Mononuclear cell (primary cell): Measurements from ENCODE around the gene LZTR1. TPM values are rescaled to one million over a fixed set of nuclear protein-coding genes. Genes with fewer than 3 reads are reported as not detected.
"Not testable (repeated sequence)": the region's sequence is repeated elsewhere in the genome, so short reads cannot be mapped to it uniquely, and the experiment has no call there.

Experiments used
- H3K27me3 ChIP-seq: 2 replicates; pipeline ENCODE4 v1.6.0; 2011; ENCODE audit warnings: low read length, control low read depth; ENCODE audit not compliant: insufficient read depth
- H3K4me1 ChIP-seq: 2 replicates; pipeline ENCODE4 v1.5.1; 2011; ENCODE audit warnings: mild to moderate bottlenecking, low read length, control low read depth; ENCODE audit not compliant: insufficient read depth
- H3K4me3 ChIP-seq: 2 replicates; pipeline ENCODE4 v1.5.1; 2011; ENCODE audit warnings: mild to moderate bottlenecking, low read length, moderate library complexity
- H3K9me3 ChIP-seq: 2 replicates; pipeline ENCODE4 v1.5.1; 2011; ENCODE audit warnings: low read depth, mild to moderate bottlenecking, control low read depth, low read length
- total RNA-seq: library from RNA; depleted of rRNA; stranded (reverse); fragments of >200 nt; gene quantifications from one replicate; pipeline ENCODE4 v1.2.3, GENCODE V29; 2012

The LZTR1 gene
- total RNA-seq, 1 donor: 24.8 TPM

- Histone ChIP-seq H3K4me3 (peak within 1 kb of the TSS; percentile 88), H3K27me3 (no peaks in the 10 kb centered on the region), H3K9me3 (no peaks in the 10 kb centered on the region), H3K4me1 (peaks cover 38% of the 10 kb centered on the region)
Measured at GRCh38 chr22:21001601-21002325, 19.7 kb downstream of the LZTR1 start, which contains the start of gene THAP7. TSS of gene THAP7 (minus strand) at chr22:21002118. CDS start at chr22:21001911, 207 bp downstream.

DNA sequence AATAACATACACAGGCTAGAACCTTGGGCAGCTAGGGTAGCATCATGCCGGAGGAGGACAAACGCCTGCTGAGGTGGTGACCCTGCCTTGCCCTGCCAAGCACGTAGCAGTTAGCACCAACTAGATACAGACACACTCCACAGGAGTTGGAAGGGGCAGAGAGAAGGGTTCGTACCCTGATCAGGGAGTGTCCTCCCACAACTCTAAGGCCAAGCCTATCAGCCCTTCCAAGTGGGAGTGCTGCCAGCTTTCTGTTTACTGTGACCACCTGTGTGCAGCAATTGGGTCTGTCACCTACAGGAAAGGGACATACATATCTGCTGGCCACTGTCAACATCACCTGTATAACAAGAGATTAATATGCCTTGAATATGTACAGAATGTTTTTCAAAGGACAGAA, 21.7 kb downstream of the LZTR1 start:
- Histone ChIP-seq H3K27me3 (no peaks in the 10 kb centered on the region), H3K4me3 (no peak overlapping the region), H3K9me3 (no peaks in the 10 kb centered on the region), H3K4me1 (peaks cover 38% of the 10 kb centered on the region)

DNA sequence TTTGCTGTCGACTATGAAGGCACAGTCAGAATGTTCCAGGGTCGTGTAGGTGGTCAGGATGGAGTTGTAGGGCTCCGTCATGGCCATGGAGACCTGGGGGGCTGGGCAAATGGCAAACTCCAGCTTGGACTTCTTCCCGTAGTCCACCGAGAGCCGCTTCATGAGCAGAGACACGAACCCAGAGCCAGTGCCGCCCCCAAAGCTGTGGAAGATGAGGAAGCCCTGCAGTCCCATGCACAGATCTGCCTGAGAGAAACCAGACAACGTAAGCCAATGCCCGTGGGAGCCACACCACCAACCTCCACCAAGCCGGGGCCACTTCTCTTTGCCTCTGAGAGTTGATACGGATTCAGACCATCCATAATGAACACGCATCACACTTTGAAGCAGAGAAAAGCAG, 27.1 kb downstream of the LZTR1 start:
- not testable (repeated sequence) for H3K27me3 ChIP-seq, H3K4me3 ChIP-seq, H3K9me3 ChIP-seq, H3K4me1 ChIP-seq

DNA sequence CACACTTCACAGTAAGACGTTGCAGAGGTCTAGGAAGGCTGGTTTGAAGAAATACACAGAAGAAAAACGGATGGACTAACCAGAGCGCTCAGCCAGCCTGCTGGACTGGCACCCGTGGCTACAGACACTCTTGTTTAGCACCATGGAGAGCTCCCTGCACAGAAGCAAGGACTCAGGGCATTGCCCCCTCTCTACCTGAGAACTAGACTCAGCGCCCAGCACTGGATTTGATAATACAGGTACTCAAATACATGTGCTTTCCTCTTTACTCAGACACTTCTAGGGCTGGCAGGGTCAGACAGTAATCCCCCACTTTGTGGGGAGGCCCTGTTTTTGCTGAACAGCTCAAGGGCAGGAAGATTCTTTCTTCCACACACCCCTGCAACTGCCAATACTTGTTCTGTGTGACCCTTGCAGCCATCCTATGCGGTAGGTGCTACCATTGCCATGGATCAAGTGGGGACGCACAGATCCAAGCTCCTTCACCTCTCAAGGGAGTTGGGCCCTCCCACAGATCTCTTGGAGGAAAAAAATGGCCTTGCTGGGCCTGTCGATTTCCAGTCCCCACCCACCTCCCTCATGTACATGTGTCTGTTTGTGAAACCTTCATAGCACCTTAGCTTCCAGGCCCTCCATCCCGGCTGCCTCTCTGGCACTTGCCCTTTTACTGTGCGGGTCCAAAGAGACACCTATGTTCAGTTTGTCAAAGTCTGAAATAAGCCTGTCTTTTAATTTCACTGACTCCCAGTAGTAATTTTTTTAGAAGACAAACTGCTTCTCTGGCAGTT, 27.7 kb downstream of the LZTR1 start:
- Histone ChIP-seq H3K27me3 (no peaks in the 10 kb centered on the region), H3K9me3 (no peaks in the 10 kb centered on the region)

DNA sequence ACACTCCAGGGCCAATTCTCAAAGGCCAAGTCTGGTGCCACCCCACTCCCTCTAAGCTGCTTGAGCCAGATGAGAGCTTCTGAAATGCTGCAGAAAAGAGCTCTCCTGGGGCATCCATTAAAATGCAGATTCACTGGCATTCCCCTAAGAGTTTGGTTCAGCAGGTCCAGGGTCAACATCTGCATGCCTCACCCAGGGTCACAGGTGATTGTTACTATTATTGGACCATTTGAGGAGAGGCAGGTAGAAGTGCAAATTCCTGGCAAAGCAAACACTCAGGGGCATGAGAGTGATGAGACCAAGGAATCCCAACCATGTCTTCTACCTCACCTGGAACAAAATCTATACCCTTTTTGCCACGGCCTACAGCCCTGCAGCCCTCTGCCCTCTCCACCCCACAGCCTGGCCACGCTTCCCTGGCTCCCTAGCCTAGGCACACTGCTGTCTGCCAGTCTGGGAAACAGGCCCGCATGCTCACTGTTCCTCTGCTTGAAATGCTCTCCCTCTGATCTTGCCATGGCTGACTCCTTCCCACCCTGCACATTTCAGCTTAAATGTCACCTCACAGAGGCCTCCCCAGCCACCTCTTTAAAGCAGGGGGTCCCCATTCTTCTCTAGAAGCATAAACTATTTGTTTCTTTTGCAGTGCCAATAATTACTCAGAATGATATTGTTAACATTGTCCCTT, 28.5 kb downstream of the LZTR1 start:
- H3K9me3 ChIP-seq: no peaks in the 10 kb centered on the region
- no peaks in the 10 kb centered on the region for H3K27me3 ChIP-seq
- peaks cover 20% of the 10 kb centered on the region for H3K4me1 ChIP-seq
- H3K4me3 ChIP-seq: no peak overlapping the region

More for the DNA sequence above, 27.7 kb downstream of the LZTR1 start:
- H3K4me3 ChIP-seq: no peak overlapping the region
- H3K4me1 ChIP-seq: peaks cover 13% of the 10 kb centered on the region

GRCh38 chr22:21012446-21013407, 30.6 kb downstream of the LZTR1 start:
- Histone ChIP-seq H3K4me1 (peaks cover 24% of the 10 kb centered on the region), H3K4me3 (no peak overlapping the region), H3K27me3 (no peaks in the 10 kb centered on the region), H3K9me3 (no peaks in the 10 kb centered on the region)

DNA sequence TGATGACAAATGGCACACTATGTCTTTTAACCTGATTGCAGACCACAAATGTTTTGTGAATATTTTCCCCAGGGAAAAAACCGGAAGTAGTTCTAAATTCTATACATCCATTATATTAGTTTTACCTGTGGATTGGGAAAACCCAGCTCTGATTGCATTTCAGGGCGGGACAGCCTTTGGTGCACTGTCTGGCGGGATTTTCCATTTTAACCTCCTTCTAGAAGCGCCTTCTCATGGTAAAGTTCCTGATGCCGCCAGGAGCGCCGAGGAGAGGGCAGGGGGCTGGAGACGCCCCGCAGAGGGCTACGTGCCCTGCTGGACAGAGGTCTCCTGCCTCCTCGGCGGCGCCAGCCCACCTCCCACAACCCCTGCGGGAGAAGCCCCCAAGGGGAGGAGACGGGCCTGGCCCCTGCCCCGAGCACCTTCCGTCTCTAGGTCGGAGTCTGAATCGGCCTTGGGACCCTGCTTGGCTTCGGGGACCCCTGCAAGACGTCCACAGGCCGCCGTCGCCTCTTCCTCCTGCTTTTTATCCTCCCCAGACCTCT, 31.6 kb downstream of the LZTR1 start:
- peaks cover 24% of the 10 kb centered on the region for H3K4me1 ChIP-seq
- no peaks in the 10 kb centered on the region for H3K9me3 ChIP-seq
- peak overlapping the region; percentile 24 for H3K4me3 ChIP-seq
- H3K27me3 ChIP-seq: no peaks in the 10 kb centered on the region

GRCh38 chr22:21014202-21014725, 32.2 kb downstream of the LZTR1 start:
- Histone ChIP-seq H3K4me1 (peaks cover 24% of the 10 kb centered on the region), H3K9me3 (no peaks in the 10 kb centered on the region), H3K4me3 (peak overlapping the region; percentile 24), H3K27me3 (no peaks in the 10 kb centered on the region)

DNA sequence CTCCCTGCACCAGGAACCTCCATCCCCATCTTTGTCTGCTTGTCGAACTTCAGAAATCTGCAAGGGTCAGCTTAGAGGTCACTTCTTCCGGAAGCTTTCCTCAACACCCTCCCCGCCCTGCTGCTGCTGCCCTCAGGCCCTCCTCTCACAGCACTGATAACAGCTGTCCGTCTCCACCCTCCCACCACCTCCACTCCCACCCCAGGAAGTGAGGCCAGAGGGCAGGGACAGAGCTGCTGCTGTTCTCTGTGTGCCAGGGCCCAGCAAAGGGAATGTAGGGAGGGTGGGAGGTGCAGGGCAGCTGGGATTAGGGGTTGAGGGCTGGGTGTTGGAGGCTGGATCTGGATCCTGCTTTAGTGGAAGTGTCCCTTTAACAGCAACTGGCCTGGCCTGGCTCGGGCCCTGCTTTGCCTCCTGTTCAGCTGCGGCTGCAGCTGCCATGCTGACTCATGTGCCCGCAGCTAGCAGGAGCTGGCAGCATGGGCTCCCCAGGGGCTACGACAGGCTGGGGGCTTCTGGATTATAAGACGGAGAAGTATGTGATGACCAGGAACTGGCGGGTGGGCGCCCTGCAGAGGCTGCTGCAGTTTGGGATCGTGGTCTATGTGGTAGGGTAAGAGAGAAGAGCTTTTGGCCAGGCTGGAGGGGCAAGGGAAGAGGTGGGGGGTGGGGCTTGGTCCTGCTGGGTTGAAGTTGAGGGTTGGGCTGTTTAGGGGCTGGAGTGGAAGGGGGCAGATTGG, 32.8 kb downstream of the LZTR1 start, which contains the start of gene P2RX6:
Gene P2RX6 (plus strand): TSS at position 440 of the 740 bp plus-strand sequence. CDS start 10 bp downstream, at position 450.
- Histone ChIP-seq H3K9me3 (no peaks in the 10 kb centered on the region), H3K4me3 (peak within 1 kb of the TSS; percentile 24), H3K4me1 (peaks cover 24% of the 10 kb centered on the region), H3K27me3 (no peaks in the 10 kb centered on the region)

DNA sequence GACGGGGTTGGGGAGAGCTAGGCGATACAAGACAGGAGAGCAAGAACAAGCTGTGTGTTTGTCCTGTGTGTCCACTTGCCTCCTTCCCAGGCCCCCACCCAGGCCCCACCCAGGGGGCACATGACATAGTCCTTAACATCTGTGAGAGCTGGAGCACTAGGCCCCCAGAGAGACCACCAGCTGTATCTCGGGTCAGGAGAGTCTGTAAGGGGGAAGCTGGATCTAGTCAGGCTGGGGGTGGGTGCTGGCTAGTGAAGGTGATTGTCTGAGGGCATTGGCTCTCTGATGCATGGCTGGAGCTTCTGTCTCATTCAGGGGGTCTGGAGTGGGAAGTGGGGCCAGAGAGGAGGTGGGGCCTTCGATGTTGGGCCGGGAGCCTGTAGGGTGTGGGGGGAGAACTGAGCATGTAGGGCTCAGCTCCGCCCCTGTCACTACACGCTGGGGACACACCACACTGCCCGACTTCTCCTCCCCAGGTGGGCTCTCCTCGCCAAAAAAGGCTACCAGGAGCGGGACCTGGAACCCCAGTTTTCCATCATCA, 33.4 kb downstream of the LZTR1 start:
- Histone ChIP-seq H3K4me3 (no peak overlapping the region), H3K9me3 (no peaks in the 10 kb centered on the region), H3K4me1 (peaks cover 24% of the 10 kb centered on the region), H3K27me3 (no peaks in the 10 kb centered on the region)

DNA sequence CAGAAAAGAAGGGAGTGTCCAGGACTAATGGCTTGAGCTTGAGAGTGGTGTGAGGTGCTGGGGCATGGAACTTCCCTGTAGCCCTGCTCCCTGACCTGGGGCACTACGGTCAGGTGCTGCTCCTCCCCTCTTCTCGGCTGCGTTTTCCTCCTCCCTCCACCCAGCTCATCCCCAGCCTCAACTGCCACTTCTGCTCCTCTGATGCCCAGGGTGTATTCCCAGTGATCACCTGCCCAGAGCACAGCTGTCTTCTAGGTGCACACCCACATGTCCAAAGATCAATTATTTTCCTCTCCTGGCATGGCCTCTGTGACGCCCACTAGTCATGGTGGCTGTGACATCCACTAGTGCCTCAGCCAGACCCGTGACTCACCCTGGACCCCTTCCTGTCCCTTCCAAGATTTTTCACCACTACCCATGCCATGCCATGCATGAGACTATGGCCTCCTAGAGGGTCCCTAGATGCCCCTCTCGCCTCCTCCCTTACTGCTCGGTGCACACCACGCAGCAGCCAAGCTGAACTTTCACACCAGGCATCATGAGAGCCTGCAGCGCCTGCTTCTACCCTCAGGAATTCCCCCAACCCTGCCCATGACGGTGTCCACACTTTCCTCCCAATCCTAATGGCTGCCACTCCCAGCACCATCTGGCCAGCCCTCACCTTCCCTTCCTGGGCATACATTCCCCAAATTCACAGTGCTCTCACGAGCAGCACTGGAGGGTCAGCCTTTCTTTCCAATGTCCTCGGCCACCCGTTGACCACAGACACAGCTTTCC, 34.7 kb downstream of the LZTR1 start:
- Histone ChIP-seq H3K4me3 (no peak overlapping the region), H3K9me3 (no peaks in the 10 kb centered on the region)

DNA sequence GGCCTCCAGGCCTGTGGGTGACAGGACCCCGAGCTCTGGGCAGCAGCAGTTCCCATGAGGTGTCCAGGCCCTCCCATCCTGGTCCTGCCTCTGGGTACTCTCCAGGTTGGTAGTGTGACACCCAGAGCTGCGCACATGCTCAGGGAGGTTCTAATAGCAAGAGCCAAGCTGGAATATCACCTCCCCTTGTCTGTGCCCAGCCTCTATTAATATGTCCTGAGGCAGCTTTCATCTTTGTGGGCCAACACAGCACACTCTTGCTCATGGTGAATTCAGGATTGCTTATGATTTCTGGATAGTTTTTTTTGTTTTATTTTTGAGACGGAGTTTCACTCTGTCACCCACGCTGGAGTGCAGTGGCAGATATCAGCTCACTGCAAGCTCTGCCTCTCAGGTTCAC, 36.2 kb downstream of the LZTR1 start:
- H3K4me1 ChIP-seq: peaks cover 24% of the 10 kb centered on the region
- no peaks in the 10 kb centered on the region for H3K27me3 ChIP-seq
- H3K4me3 ChIP-seq: no peak overlapping the region
- H3K9me3 ChIP-seq: no peaks in the 10 kb centered on the region

More for the DNA sequence above, 34.7 kb downstream of the LZTR1 start:
- Histone ChIP-seq H3K4me1 (peaks cover 24% of the 10 kb centered on the region), H3K27me3 (no peaks in the 10 kb centered on the region)
